ENCODE measurements around the gene LTB.

Gene LTB

GRCh38 chr6:31575335-31575901 lies 6.8 kb downstream of the LTB start, which contains the start of gene TNF:
TSS of gene TNF (plus strand) at chr6:31575565. CDS start at chr6:31575742, 177 bp downstream.
- H3K27ac Mint-ChIP-seq, result peak within 1 kb of the TSS; percentile 100
- H3K27me3 Mint-ChIP-seq, result no peaks in the 10 kb centered on the region
- peaks cover 37 to 58% of the 10 kb centered on the region in 2 donors for H3K36me3 Mint-ChIP-seq
- ATAC-seq (replicated peaks) (peak; percentile 44 to 49), DNase-seq (peak; percentile 88)
- peaks cover 69 to 95% of the 10 kb centered on the region in 2 donors for H3K4me1 Mint-ChIP-seq
- no peaks in the 10 kb centered on the region for H3K9me3 Mint-ChIP-seq
- H3K4me3 Mint-ChIP-seq, result peak within 1 kb of the TSS; percentile 90 to 100

GRCh38 chr6:31574106-31575061 lies 7.8 kb downstream of the LTB start:
- DNase-seq (peak; percentile 75), ATAC-seq (replicated peaks) (peak; percentile 45 to 53)
- H3K9me3 Mint-ChIP-seq, result no peaks in the 10 kb centered on the region
- H3K27ac Mint-ChIP-seq, result peak overlapping the region; percentile 100
- H3K27me3 Mint-ChIP-seq, result no peaks in the 10 kb centered on the region
- H3K4me3 Mint-ChIP-seq, result peak overlapping the region; percentile 90 to 100
- H3K4me1 Mint-ChIP-seq, result peaks cover 67 to 95% of the 10 kb centered on the region in 2 donors
- H3K36me3 Mint-ChIP-seq, result peaks cover 37 to 58% of the 10 kb centered on the region in 2 donors

- H3K27ac Mint-ChIP-seq, result peak overlapping the region; percentile 100
- ATAC-seq (replicated peaks) (no peak), DNase-seq (no peak)
- peak overlapping the region; percentile 90 to 100 for H3K4me3 Mint-ChIP-seq
- H3K27me3 Mint-ChIP-seq, result no peaks in the 10 kb centered on the region
- peaks cover 64 to 95% of the 10 kb centered on the region in 2 donors for H3K4me1 Mint-ChIP-seq
- H3K36me3 Mint-ChIP-seq, result peaks cover 32 to 51% of the 10 kb centered on the region in 2 donors
- no peaks in the 10 kb centered on the region for H3K9me3 Mint-ChIP-seq
These were observed 8.8 kb downstream of the LTB start for GRCh38 chr6:31573239-31574105.

- ATAC-seq (replicated peaks) (peak; percentile 53 to 56), DNase-seq (peak; percentile 74)
- H3K4me3 Mint-ChIP-seq, result peak within 1 kb of the TSS; percentile 90 to 100
These were observed 9.9 kb downstream of the LTB start, which contains the start of gene LTA for GRCh38 chr6:31572041-31572911. TSS of gene LTA (plus strand) at chr6:31572289. CDS start at chr6:31572743, 454 bp downstream.

GRCh38 chr6:31569861-31570536 lies 12.2 kb downstream of the LTB start:
- H3K9me3 Mint-ChIP-seq, result no peaks in the 10 kb centered on the region
- no peak overlapping the region for H3K4me3 Mint-ChIP-seq
- H3K4me1 Mint-ChIP-seq, result peaks cover 65 to 85% of the 10 kb centered on the region in 2 donors
- DNase-seq (no peak), ATAC-seq (replicated peaks) (no peak)
- H3K27ac Mint-ChIP-seq, result peak overlapping the region; percentile 6
- H3K27me3 Mint-ChIP-seq, result no peaks in the 10 kb centered on the region
- H3K36me3 Mint-ChIP-seq, result peaks cover 13 to 35% of the 10 kb centered on the region in 2 donors

More at GRCh38 chr6:31572041-31572911, 9.9 kb downstream of the LTB start, which contains the start of gene LTA:
- H3K36me3 Mint-ChIP-seq, result peaks cover 25 to 50% of the 10 kb centered on the region in 2 donors
- peaks cover 72 to 97% of the 10 kb centered on the region in 2 donors for H3K4me1 Mint-ChIP-seq
- H3K27ac Mint-ChIP-seq, result peak within 1 kb of the TSS; percentile 100
- no peaks in the 10 kb centered on the region for H3K9me3 Mint-ChIP-seq
- H3K27me3 Mint-ChIP-seq, result no peaks in the 10 kb centered on the region

GRCh38 chr6:31568537-31568961 lies 13.7 kb downstream of the LTB start:
- DNase-seq (peak; percentile 73), ATAC-seq (replicated peaks) (peak; percentile 75 to 84)
- Mint-ChIP-seq H3K36me3 (peaks cover 14 to 36% of the 10 kb centered on the region in 2 donors), H3K27ac (peak overlapping the region; percentile 57), H3K27me3 (no peaks in the 10 kb centered on the region), H3K9me3 (no peaks in the 10 kb centered on the region), H3K4me1 (peaks cover 61 to 83% of the 10 kb centered on the region in 2 donors), H3K4me3 (peak overlapping the region; percentile 58 to 73)

GRCh38 chr6:31567531-31568370 lies 14.5 kb downstream of the LTB start:
- Mint-ChIP-seq H3K36me3 (peaks cover 10 to 34% of the 10 kb centered on the region in 2 donors), H3K27me3 (no peaks in the 10 kb centered on the region), H3K4me3 (peak overlapping the region; percentile 58 to 73), H3K4me1 (peaks cover 59 to 81% of the 10 kb centered on the region in 2 donors), H3K9me3 (no peaks in the 10 kb centered on the region), H3K27ac (peak overlapping the region; percentile 57)
- no peak for DNase-seq
- peak; percentile 14 to 20 for ATAC-seq (replicated peaks)

- H3K4me3 Mint-ChIP-seq, result peak overlapping the region; percentile 73 to 81
- H3K4me1 Mint-ChIP-seq, result peaks cover 66 to 88% of the 10 kb centered on the region in 2 donors
- H3K36me3 Mint-ChIP-seq, result peaks cover 23 to 65% of the 10 kb centered on the region in 2 donors
- H3K27ac Mint-ChIP-seq, result peak overlapping the region; percentile 92
- H3K27me3 Mint-ChIP-seq, result no peaks in the 10 kb centered on the region
- peaks cover 0 to 2% of the 10 kb centered on the region in 2 donors for H3K9me3 Mint-ChIP-seq
- ATAC-seq (replicated peaks) (no peak), DNase-seq (no peak)
These were observed 21.5 kb downstream of the LTB start for GRCh38 chr6:31560697-31561058.

- peak overlapping the region; percentile 81 to 86 for H3K4me3 Mint-ChIP-seq
- H3K27me3 Mint-ChIP-seq, result no peaks in the 10 kb centered on the region
- peaks cover 62 to 82% of the 10 kb centered on the region in 2 donors for H3K4me1 Mint-ChIP-seq
- peaks cover 0 to 2% of the 10 kb centered on the region in 2 donors for H3K9me3 Mint-ChIP-seq
- ATAC-seq (replicated peaks) (peak; percentile 74 to 77), DNase-seq (peak; percentile 78)
- peak overlapping the region; percentile 92 for H3K27ac Mint-ChIP-seq
- H3K36me3 Mint-ChIP-seq, result peaks cover 20 to 62% of the 10 kb centered on the region in 2 donors
These were observed 22.1 kb downstream of the LTB start for GRCh38 chr6:31559958-31560696.

GRCh38 chr6:31559606-31559957 lies 22.6 kb downstream of the LTB start:
- ATAC-seq (replicated peaks) (peak; percentile 13 to 16), DNase-seq (no peak)
- Mint-ChIP-seq H3K4me1 (peaks cover 58 to 77% of the 10 kb centered on the region in 2 donors), H3K27ac (peak overlapping the region; percentile 92), H3K4me3 (peak overlapping the region; percentile 81 to 86), H3K9me3 (peaks cover 0 to 2% of the 10 kb centered on the region in 2 donors), H3K36me3 (peaks cover 20 to 58% of the 10 kb centered on the region in 2 donors), H3K27me3 (no peaks in the 10 kb centered on the region)
